Measurements from ENCODE around the gene SFT2D3. TPM values are rescaled to one million over a fixed set of nuclear protein-coding genes. Genes with fewer than 3 reads are reported as not detected.

SFT2D3 gene
- total RNA-seq, 1 experiment from 2014 or later, result 4.7 TPM

- H3K4me2 ChIP-seq (ENCODE audit: insufficient read depth, insufficient read length, low read length), result no peak overlapping the region
- Mint-ChIP-seq H3K27me3 (ENCODE audit: low read depth) (peaks cover 52% of the 10 kb centered on the region), H3K9me3 (no peaks in the 10 kb centered on the region), H3K4me3 (no peak overlapping the region), H3K4me1 (peaks cover 12 to 15% of the 10 kb centered on the region in 2 experiments), H3K27ac (no peak overlapping the region), H3K36me3 (ENCODE audit: insufficient read depth in 1 of 3, low read depth in 3 of 3) (no peaks in the 10 kb centered on the region; a peak in 1 of 7 replicates)
- H4K5ac ChIP-seq (ENCODE audit: insufficient read length, low read depth, low read length), result no peak overlapping the region
- no peak overlapping the region for H2BK20ac ChIP-seq (ENCODE audit: low read depth, low read length, poor library complexity, severe bottlenecking)
- no CpG with 5 or more reads among the region's 15 CpGs for WGBS (ENCODE audit: extremely low coverage, insufficient read length, low lambda C conversion rate)
- no peak overlapping the region for H3K14ac ChIP-seq (ENCODE audit: insufficient read depth, low read length)
- no peak overlapping the region for H3T11ph ChIP-seq (ENCODE audit: low read length)
- no peak overlapping the region for H4K91ac ChIP-seq (ENCODE audit: insufficient read length, low read depth, low read length)
- no peak for DNase-seq
- no peak overlapping the region for H2AFZ ChIP-seq (ENCODE audit: low read length)
- H3K4ac ChIP-seq (ENCODE audit: low read depth, low read length), result no peak overlapping the region
- no peak overlapping the region for H3K56ac ChIP-seq (ENCODE audit: insufficient read length, low read depth, low read length)
- no peak overlapping the region for H3K18ac ChIP-seq (ENCODE audit: insufficient read length, low read depth, low read length)
- no peaks in the 10 kb centered on the region for H3K79me1 ChIP-seq (ENCODE audit: insufficient read depth, low read depth, low read length, poor library complexity, severe bottlenecking)
- no peak overlapping the region for H2BK15ac ChIP-seq (ENCODE audit: low read depth, low read length)
- no peak overlapping the region for H3K23ac ChIP-seq (ENCODE audit: insufficient read length, low read depth, low read length)
- H3K4me1 ChIP-seq (ENCODE audit: insufficient read depth, low read length), result no peaks in the 10 kb centered on the region; the same call in 1 of the 2 replicates
- no peaks in the 10 kb centered on the region for H3K79me2 ChIP-seq (ENCODE audit: insufficient read depth, low read length)
- H2BK12ac ChIP-seq (ENCODE audit: insufficient read length, low read depth, low read length), result no peak overlapping the region
- no peak overlapping the region for H3K27ac ChIP-seq (ENCODE audit: insufficient read length, low read depth, low read length)
- H3K23me2 ChIP-seq (ENCODE audit: insufficient read length, low read depth, low read length, poor library complexity, severe bottlenecking), result peaks cover 6% of the 10 kb centered on the region
- H3K9me3 ChIP-seq (ENCODE audit: control insufficient read depth, low read depth, low read length), result no peaks in the 10 kb centered on the region
- H4K8ac ChIP-seq (replicated peaks; ENCODE audit: insufficient read length, low read depth, low read length), result no peak overlapping the region
- H2BK5ac ChIP-seq (ENCODE audit: insufficient read length, low read length), result no peak overlapping the region
- H3K9ac ChIP-seq (ENCODE audit: extremely low read depth, insufficient read length, low read length), result no peak overlapping the region
- H3K27me3 ChIP-seq (ENCODE audit: insufficient read depth, low read length), result peaks cover 8% of the 10 kb centered on the region; the same call in 1 of the 2 replicates
- H2AK5ac ChIP-seq (ENCODE audit: insufficient read length, low read length), result no peak overlapping the region
- H4K20me1 ChIP-seq (ENCODE audit: control insufficient read depth, insufficient read depth, insufficient read length), result no peaks in the 10 kb centered on the region
- no peak overlapping the region for H2BK120ac ChIP-seq (ENCODE audit: low read depth, low read length, poor library complexity, severe bottlenecking)
- no peak for TF ChIP-seq CTCF (conservative IDR thresholded peaks at IDR 0.05)
These were observed 21.5 kb upstream of the SFT2D3 start for GRCh38 chr2:127679680-127680361.

Measured in H9 (cell line).